ENCODE results near the gene PTDSS2. TPM values are rescaled to one million over a fixed set of nuclear protein-coding genes. Genes with fewer than 3 reads are reported as not detected.
"Not testable (repeated sequence)": the region's sequence is repeated elsewhere in the genome, so short reads cannot be mapped to it uniquely, and the experiment has no call there.

The PTDSS2 gene
- total RNA-seq, 2 experiments from 2014 or later = 24.6 to 26.1 TPM

DNA sequence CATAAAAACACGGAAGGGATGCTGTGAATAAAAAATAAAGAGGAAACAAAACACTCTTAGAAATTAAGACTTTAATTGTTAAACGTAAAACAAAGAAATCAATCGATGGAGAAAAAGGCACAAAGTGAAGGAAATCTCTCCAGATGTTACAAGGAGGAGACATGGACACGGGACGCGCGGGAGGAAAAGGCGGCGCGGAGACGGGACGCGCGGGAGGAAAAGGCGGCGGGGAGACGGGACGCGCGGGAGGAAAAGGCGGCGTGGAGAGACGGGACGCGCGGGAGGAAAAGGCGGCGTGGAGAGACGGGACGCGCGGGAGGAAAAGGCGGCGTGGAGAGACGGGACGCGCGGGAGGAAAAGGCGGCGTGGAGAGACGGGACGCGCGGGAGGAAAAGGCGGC lies 25.3 kb upstream of the PTDSS2 start:
- H3K36me3 Mint-ChIP-seq (ENCODE audit: low read depth) = peaks cover 39% of the 10 kb centered on the region
- H3K4me1 Mint-ChIP-seq (ENCODE audit: low read depth); H3K9me3 Mint-ChIP-seq (ENCODE audit: insufficient read depth); H3K4me3 Mint-ChIP-seq; ATAC-seq; H3K27ac Mint-ChIP-seq; H3K27me3 Mint-ChIP-seq (ENCODE audit: low read depth); DNase-seq; CTCF ChIA-PET: not testable (repeated sequence)
- POLR2A ChIA-PET = interaction anchor here (0.8 kb wide), 1 partner anchor 10 kb away, joined by 3 read pairs; the partner anchor contains the start of gene SIGIRR

GRCh38 chr11:425301-425700 lies 24.8 kb upstream of the PTDSS2 start:
- no peak for DNase-seq
- Mint-ChIP-seq H3K9me3 (ENCODE audit: insufficient read depth) (no peaks in the 10 kb centered on the region), H3K27ac (no peak overlapping the region), H3K4me3 (no peak overlapping the region), H3K36me3 (ENCODE audit: low read depth) (peaks cover 39% of the 10 kb centered on the region), H3K27me3 (ENCODE audit: low read depth) (no peaks in the 10 kb centered on the region), H3K4me1 (ENCODE audit: low read depth) (no peaks in the 10 kb centered on the region)
- ChIA-PET POLR2A (interaction anchor here (1.0 kb wide), 1 partner anchor 22 kb away, joined by 3 read pairs; no protein-coding TSS in a partner anchor), CTCF (no interaction called here)
- no peak for ATAC-seq

DNA sequence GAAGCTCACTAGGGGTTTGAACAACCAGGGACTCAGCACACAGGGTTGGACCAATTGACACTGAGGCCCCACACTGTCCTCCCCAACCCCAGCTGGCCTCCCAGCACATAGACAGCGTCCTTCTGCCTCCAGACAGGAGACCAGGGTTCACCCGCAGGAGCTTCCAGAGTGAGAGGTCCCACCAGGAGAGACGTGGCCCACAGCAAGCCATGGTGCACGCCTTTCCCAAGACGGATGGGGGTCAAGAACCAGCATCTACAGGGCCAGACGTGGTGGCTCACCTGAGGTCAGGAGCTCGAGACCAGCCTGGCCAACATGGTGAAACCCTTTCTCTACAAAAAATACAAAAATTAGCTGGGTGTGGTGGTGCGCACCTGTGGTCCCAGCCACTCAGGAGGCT lies 23.2 kb upstream of the PTDSS2 start:
- ChIA-PET CTCF (interaction anchor here (0.9 kb wide), 1 partner anchor 12 kb away, joined by 3 read pairs; no protein-coding TSS in a partner anchor), POLR2A (interaction anchor here (1.2 kb wide), 1 partner anchor 15 kb away, joined by 3 read pairs; the partner anchor contains the start of gene ANO9)
- Mint-ChIP-seq H3K27me3 (ENCODE audit: low read depth) (no peaks in the 10 kb centered on the region), H3K4me3 (no peak overlapping the region), H3K9me3 (ENCODE audit: insufficient read depth) (no peaks in the 10 kb centered on the region), H3K36me3 (ENCODE audit: low read depth) (peaks cover 39% of the 10 kb centered on the region), H3K4me1 (ENCODE audit: low read depth) (no peaks in the 10 kb centered on the region), H3K27ac (no peak overlapping the region)
- ATAC-seq = no peak
- DNase-seq = no peak

- no peak overlapping the region for H3K27ac Mint-ChIP-seq
- ATAC-seq (no peak), DNase-seq (no peak)
- no peaks in the 10 kb centered on the region for H3K27me3 Mint-ChIP-seq (ENCODE audit: low read depth)
- H3K36me3 Mint-ChIP-seq (ENCODE audit: low read depth) = peaks cover 38% of the 10 kb centered on the region
- POLR2A ChIA-PET = interaction anchor here (1.7 kb wide), 1 partner anchor 11 kb away, joined by 5 read pairs; no protein-coding TSS in a partner anchor
- H3K9me3 Mint-ChIP-seq (ENCODE audit: insufficient read depth) = no peaks in the 10 kb centered on the region
- CTCF ChIA-PET = no interaction called here
- H3K4me1 Mint-ChIP-seq (ENCODE audit: low read depth) = no peaks in the 10 kb centered on the region
- no peak overlapping the region for H3K4me3 Mint-ChIP-seq
Measured at GRCh38 chr11:428295-428694, 21.8 kb upstream of the PTDSS2 start.

GRCh38 chr11:429391-429790 lies 20.7 kb upstream of the PTDSS2 start:
- no peaks in the 10 kb centered on the region for H3K4me1 Mint-ChIP-seq (ENCODE audit: low read depth)
- H3K27ac Mint-ChIP-seq = no peak overlapping the region
- H3K9me3 Mint-ChIP-seq (ENCODE audit: insufficient read depth) = no peaks in the 10 kb centered on the region
- ChIA-PET POLR2A (interaction anchor here (1.7 kb wide), 1 partner anchor 13 kb away, joined by 5 read pairs; no protein-coding TSS in a partner anchor), CTCF (no interaction called here)
- no peak for DNase-seq
- peaks cover 34% of the 10 kb centered on the region for H3K36me3 Mint-ChIP-seq (ENCODE audit: low read depth)
- no peak for ATAC-seq
- no peak overlapping the region for H3K4me3 Mint-ChIP-seq
- H3K27me3 Mint-ChIP-seq (ENCODE audit: low read depth) = no peaks in the 10 kb centered on the region

DNA sequence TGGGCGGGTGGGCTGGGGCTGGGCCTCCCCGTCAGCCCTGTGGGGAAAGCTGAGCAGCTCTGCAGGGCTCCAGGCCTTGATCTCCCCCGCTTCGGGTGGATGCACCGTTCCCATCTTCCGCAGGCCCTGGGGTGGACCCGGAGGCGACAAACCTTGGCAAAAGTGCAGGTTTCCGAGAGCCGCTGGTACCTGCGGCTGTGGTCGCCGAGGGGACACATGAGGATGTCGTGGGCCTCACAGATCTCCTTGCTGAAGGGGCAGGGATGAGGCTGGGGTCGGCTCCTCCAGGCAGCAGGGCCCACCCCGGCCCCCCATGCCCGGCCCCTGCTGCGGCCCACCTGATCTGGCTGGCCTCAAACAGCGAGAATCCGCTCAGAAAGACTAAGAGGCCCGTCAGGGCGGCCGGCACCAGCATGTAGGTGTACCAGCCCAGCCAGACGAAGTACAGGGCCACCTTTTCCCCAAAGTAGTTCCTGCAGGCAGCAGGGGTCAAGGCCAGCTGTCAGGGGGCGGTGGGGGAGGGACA lies 20.1 kb upstream of the PTDSS2 start:
- Mint-ChIP-seq H3K36me3 (ENCODE audit: low read depth) (peaks cover 30% of the 10 kb centered on the region), H3K27me3 (ENCODE audit: low read depth) (no peaks in the 10 kb centered on the region), H3K9me3 (ENCODE audit: insufficient read depth) (no peaks in the 10 kb centered on the region), H3K4me3 (no peak overlapping the region), H3K4me1 (ENCODE audit: low read depth) (no peaks in the 10 kb centered on the region), H3K27ac (no peak overlapping the region)
- ChIA-PET CTCF (no interaction called here), POLR2A (no interaction called here)
- ATAC-seq (no peak), DNase-seq (no peak)

- peaks cover 3% of the 10 kb centered on the region for H3K4me1 Mint-ChIP-seq (ENCODE audit: low read depth)
- ChIA-PET CTCF (no interaction called here), POLR2A (no interaction called here)
- H3K36me3 Mint-ChIP-seq (ENCODE audit: low read depth) = peaks cover 18% of the 10 kb centered on the region
- no peak for DNase-seq
- no peak overlapping the region for H3K4me3 Mint-ChIP-seq
- H3K27me3 Mint-ChIP-seq (ENCODE audit: low read depth) = no peaks in the 10 kb centered on the region
- ATAC-seq = no peak
- H3K27ac Mint-ChIP-seq = no peak overlapping the region
- no peaks in the 10 kb centered on the region for H3K9me3 Mint-ChIP-seq (ENCODE audit: insufficient read depth)
Measured at GRCh38 chr11:431921-432320, 18.2 kb upstream of the PTDSS2 start.

DNA sequence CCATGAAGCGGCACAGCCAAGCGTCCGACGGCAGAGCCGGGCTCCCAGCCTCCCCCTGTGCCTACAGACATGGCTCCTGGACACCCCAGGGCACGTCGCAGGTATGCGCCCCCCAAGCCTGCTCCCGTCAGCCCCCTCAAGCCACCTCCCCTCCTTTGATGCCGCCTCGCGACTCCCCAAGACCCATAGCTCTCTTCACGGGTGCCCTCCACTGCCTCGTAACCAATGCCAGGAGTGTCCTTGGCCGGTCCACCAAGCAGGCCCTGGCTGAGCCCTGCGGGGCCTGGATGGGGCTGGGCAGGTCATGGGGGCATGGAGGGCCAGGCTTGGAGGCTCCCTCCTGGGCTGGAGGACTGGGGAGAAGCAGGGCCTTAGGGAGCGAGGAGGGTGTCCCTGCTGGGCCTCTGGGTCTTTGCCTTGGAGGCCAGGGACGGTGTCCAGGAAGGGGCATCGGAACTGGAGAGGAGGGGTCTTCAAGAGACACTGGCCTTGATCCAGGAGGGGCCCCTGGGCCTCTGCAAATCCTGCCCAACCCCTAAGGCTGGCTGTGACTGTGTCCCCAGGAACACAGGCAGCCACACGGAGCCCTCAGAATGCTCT lies 17.5 kb upstream of the PTDSS2 start:
- Mint-ChIP-seq H3K9me3 (ENCODE audit: insufficient read depth) (no peaks in the 10 kb centered on the region), H3K4me1 (ENCODE audit: low read depth) (peaks cover 8% of the 10 kb centered on the region), H3K4me3 (no peak overlapping the region), H3K27me3 (ENCODE audit: low read depth) (no peaks in the 10 kb centered on the region), H3K36me3 (ENCODE audit: low read depth) (peaks cover 16% of the 10 kb centered on the region), H3K27ac (no peak overlapping the region)
- ChIA-PET POLR2A (no interaction called here), CTCF (no interaction called here)
- ATAC-seq (no peak), DNase-seq (no peak)

GRCh38 chr11:433111-433510 lies 17.0 kb upstream of the PTDSS2 start:
- ChIA-PET POLR2A (no interaction called here), CTCF (no interaction called here)
- DNase-seq (no peak), ATAC-seq (no peak)
- Mint-ChIP-seq H3K4me3 (no peak overlapping the region), H3K27me3 (ENCODE audit: low read depth) (no peaks in the 10 kb centered on the region), H3K9me3 (ENCODE audit: insufficient read depth) (no peaks in the 10 kb centered on the region), H3K27ac (no peak overlapping the region), H3K36me3 (ENCODE audit: low read depth) (peaks cover 14% of the 10 kb centered on the region), H3K4me1 (ENCODE audit: low read depth) (peaks cover 12% of the 10 kb centered on the region)

DNA sequence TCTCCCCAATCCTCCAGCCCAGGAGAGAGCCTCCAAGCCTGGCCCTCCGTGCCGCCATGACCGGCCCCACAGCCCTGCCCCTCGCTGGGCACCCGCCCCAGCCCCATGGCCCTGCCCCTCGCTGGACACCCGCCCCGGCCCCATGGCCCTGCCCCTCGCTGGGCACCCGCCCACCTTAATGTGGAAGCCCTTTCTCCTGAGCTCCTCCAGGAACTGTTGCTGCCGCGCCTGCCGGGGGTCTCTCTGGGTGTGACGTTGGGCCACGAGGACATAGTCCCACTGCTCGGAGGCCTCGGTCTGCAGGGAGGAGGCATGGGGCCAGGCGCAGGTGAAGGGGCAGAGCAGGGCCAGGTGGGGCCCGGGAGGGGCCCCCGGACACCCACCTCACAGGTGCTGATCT lies 16.4 kb upstream of the PTDSS2 start:
- H3K9me3 Mint-ChIP-seq (ENCODE audit: insufficient read depth) = no peaks in the 10 kb centered on the region
- no peak overlapping the region for H3K27ac Mint-ChIP-seq
- DNase-seq = no peak
- peaks cover 16% of the 10 kb centered on the region for H3K4me1 Mint-ChIP-seq (ENCODE audit: low read depth)
- peaks cover 12% of the 10 kb centered on the region for H3K36me3 Mint-ChIP-seq (ENCODE audit: low read depth)
- H3K27me3 Mint-ChIP-seq (ENCODE audit: low read depth) = no peaks in the 10 kb centered on the region
- H3K4me3 Mint-ChIP-seq = no peak overlapping the region
- ATAC-seq = no peak
- CTCF ChIA-PET = no interaction called here
- POLR2A ChIA-PET = no interaction called here

DNA sequence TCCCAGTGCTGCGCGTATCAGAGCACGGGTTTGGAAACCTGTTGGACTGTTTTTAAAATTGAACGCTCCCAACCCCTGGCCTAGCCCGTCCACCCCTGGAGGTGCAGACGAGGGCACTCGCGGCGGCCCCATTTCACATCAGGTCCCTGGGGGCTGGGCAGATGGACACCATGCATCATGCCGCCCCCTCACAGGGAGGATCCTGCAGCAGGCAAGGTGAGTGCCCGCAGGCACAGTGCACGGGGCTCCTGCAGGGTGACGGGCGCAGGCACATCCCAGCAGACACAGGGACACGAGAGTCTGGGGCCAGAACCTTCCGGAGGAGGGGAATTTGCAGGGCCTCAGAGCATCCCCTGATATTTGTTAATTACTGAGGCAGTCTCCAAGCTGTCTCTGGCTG lies 15.6 kb upstream of the PTDSS2 start:
- Mint-ChIP-seq H3K36me3 (ENCODE audit: low read depth) (peaks cover 5% of the 10 kb centered on the region), H3K4me3 (no peak overlapping the region), H3K27ac (no peak overlapping the region), H3K9me3 (ENCODE audit: insufficient read depth) (no peaks in the 10 kb centered on the region), H3K27me3 (ENCODE audit: low read depth) (no peaks in the 10 kb centered on the region), H3K4me1 (ENCODE audit: low read depth) (peaks cover 22% of the 10 kb centered on the region)
- ChIA-PET POLR2A (no interaction called here), CTCF (no interaction called here)
- DNase-seq = no peak
- ATAC-seq = no peak

DNA sequence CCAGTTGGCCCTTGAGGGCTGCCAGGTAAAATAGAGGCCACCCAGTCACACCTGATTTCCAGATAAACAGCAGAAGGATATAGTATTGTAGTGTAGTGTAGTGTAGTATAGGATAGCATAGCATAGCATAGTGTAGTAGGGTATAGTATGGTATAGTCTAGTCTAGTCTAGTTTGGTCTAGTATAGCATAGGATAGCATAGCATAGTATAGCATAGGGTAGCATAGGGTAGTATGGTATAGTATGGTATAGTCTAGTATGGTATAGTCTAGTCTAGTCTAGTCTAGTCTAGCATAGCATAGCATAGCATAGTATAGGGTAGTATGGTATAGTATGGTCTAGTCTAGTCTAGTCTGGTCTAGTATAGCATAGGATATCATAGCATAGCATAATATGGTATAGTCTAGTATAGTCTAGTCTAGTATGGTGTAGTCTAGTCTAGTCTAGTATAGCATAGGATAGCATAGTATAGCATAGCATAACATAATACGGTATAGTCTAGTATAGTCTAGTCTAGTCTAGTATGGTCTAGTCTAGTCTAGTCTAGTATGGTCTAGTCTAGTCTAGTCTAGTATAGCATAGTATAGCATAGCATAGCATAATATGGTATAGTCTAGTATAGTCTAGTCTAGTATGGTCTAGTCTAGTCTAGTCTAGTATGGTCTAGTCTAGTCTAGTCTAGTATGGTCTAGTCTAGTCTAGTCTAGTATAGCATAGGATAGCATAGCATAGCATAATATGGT lies 14.9 kb upstream of the PTDSS2 start:
- ATAC-seq; H3K36me3 Mint-ChIP-seq (ENCODE audit: low read depth); DNase-seq; H3K4me3 Mint-ChIP-seq; H3K9me3 Mint-ChIP-seq (ENCODE audit: insufficient read depth); H3K27me3 Mint-ChIP-seq (ENCODE audit: low read depth); POLR2A ChIA-PET; H3K27ac Mint-ChIP-seq; CTCF ChIA-PET: not testable (repeated sequence)
- H3K4me1 Mint-ChIP-seq (ENCODE audit: low read depth) = peaks cover 29% of the 10 kb centered on the region
